ENCODE results near the gene LSM2.
"Not testable (repeated sequence)": the region's sequence is repeated elsewhere in the genome, so short reads cannot be mapped to it uniquely, and the experiment has no call there.

Gene LSM2

DNA sequence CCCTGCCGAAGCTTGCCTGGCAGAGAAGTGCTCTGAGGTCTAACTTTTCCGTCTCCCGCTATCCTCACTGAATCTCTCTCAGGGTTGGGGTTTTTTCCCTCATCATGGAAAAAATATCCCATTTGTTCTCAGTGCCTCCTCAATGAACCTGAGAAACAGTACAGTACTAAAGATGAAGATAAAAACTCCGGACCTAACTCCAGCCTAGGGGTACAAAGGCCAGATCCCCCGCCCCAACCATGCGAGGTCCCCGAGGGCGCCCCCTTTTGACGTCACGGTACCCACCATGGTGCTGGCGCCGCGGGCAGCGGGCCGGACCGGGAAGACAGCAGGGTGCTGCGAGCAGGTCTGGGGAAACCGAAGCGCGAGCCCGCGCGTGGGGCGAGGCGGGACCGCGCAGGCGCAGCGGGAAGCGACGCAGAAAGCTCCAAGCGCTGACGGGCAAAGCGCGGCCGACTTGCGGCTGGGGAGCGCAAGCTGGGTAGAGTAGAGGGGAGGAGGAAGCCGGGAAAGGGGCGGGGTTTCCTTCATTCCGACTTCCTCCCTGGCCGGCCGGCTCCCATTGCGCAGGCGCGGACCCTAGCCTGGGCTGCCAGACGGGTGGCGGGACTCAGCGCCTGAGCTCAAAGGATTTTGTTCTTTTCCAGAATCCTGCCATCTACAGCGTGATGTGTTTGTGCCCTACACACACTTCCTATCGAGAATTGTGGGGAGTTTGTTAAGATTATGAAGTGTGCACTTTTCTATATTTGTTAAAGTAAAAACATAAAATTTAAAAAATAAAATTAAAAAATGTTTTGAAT is at the start of gene LSM2:
Gene LSM2 (minus strand): TSS at position 497 of the 803 bp plus-strand sequence. CDS start 209 bp downstream, at position 288.
- DNase-seq (ENCODE audit: low spot score), result peak; percentile 98

DNA sequence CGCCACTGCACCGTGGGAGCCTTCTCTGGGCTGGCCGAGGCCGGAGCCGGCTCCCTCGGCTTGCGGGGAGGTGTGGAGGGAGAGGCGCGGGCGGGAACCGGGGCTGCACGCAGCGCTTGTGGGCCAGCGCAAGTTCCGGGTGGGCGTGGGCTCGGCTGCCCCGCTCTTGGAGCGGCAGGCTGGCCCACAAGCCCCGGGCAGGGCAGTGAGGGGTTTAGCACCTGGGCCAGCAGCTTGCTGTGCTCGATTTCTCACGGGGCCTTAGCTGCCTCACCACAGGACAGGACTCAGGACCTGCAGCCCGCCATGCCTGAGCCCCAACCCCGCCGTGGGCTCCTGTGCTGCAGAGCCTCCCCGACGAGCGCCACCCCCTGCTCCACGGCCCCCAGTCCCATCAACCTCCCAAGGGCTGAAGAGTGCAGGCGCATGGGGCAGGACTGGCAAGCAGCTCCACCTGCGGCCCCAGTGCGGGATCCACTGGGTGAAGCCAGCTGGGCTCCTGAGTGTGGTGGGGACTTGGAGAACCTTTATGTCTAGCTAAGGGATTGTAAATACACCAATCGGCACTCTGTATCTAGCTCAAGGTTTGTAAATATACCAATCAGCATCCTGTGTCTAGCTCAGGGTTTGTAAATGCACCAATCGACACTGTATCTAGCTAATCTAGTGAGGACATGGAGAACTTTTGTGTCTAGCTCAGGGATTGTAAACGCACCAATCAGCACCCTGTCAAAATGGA is 45.4 kb upstream of the LSM2 start:
- DNase-seq (ENCODE audit: low spot score), result not testable (repeated sequence)

DNA sequence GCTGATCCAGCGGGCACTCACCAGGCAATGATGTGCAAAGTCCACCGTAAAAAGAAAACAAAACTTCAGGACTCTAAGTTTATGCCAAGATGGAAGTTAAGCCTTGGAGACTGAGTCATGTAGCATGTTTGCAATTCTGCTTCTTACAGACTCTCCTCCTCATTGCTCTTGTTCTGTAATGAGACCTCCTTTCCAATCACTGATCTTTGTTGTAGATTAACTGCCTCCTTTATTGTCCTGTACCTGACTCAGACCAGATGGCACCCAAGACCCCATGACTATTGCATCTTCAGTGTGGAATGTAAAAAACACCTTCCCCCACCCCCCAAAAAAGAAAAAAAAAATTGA is 44.7 kb upstream of the LSM2 start:
- no peak for DNase-seq (ENCODE audit: low spot score)

DNA sequence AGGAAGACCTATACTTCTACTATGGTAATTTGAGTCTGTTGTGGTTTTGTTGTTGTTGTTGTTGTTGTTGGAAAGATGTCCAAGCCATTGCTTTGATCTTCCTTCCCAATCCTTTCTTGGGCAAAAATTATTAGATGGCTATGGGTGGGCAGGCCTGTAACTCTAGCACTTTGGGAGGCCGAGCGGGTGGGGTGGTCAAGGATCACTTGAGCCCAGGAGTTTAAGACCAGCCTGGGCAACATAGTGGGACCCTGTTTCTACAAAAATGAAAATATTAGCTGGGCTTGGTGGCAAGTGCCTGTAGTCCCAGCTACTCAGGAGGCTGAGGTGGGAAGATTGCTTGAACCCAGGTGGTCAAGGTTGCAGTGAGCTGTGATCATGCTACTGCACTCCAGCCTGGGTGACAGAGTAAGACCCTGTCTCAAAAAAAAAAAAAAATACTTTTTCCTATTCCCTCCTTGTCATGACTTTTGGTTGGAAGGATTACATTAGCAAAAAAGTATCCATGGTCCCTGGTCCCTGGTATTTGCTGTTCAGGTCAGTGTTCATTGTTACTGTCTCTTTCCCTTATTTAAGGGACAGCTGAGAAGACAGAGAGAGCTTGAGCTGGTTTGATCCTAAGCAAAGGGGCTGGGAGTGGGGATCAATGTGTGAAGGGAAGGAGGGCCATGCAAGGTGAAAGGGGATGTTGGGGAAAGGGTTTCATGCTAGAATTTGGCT is 44.2 kb upstream of the LSM2 start:
- no peak for DNase-seq (ENCODE audit: low spot score)

DNA sequence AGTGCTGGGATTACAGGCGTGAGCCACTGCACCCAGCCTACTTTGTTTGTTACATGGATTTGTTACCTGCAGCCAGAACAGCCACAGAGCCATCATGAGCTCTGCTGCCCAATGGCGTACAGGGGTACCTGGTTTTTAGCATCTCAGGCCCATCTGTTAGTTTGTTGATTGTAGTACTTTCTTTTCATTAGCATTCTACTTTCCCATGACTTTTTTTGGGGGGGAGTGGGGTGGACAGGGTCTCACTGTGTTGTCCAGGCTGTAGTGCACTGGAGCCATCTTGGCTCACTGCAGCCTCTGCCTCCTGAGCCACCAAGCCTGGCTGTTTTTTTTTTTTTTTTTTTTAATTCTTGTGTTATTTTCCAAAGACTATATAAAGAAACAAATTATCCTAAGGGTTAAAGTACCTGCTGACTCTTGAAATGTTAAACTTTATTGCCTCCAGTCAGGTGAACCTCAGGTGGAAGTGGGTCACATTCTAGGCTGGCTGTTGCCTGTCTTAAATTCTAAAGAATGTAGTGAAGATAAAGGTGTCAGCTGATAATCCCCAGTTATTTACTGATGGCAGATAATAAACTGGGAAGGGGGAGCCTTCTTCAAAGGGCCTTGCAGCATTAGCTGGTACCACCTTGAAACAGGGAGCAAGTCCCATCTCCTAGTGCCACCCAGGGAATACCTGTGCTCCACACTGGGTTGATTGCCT is 40.7 kb upstream of the LSM2 start:
- no peak for DNase-seq (ENCODE audit: low spot score)

DNA sequence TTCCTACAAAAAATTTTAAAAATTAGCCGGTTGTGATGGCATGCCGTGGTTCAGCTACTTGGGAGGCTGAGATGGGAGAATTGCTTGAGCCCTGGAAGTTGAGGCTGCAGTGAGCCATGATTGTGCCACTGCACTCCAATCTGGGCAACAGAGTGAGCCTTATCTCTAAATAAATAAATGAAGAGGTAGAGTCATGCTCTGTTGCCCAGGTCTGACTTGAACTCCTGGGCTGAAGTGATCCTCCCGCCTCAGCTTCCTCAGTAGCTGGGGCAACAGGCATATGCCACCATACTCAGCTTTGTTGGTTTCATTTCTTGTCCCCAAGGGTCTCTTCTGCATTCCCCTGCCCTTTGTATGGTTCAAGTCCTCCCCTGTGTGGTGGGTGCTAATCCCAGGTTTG is 37.7 kb upstream of the LSM2 start:
- DNase-seq (ENCODE audit: low spot score), result no peak

DNA sequence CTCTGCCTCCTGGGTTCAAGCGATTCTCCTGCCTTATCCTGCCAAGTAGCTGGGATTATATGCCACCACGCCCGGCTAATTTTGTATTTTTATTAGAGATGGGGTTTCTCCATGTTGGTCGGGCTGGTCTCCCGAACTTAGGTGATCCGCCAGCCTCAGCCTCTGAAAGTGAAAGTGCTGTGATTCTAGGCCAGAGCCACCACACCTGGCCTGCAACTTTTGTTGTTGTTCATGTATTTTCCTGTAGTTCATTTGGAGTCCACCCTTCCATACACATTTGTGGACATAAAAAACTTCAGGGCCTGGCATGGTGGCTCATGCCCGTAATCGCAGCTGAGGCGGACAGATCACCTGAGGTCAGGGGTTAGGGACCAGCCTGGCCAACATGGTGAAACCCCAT is 35.3 kb upstream of the LSM2 start:
- no peak for DNase-seq (ENCODE audit: low spot score)

DNA sequence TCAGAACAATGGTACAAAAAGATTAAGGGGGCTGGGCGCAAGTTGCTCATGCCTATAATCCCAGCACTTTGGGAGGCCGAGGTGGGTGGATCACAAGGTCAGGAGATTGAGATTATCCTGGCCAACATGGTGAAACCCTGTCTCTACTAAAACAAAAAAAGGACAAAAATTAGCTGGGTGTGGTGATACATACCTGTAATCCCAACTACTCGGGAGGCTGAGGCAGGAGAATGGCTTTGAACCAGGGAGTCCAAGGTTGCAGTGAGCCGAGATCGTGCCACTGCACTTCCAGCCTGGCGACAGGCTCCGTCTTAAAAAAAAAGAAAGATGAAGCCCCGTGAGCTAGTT is 33.0 kb upstream of the LSM2 start:
- DNase-seq (ENCODE audit: low spot score), result not testable (repeated sequence)

DNA sequence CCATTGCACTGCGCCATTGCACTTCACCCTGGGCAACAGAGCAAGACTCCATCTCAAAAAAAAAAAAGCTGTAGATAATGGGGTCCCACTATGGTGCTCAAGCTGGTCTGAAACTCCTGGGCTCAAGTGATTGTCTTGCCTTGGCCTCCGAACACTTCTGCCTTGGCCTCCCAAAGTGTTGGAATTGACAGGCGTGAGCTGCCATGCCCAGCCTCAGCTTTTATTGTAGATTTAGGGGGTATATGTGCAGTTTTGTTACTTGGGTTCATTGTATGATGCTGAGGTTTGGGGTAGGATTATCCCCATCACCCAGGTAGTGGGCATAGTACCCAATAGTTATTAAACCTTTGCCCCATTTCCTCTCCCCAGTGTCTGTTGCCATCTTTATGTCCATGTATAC is 32.2 kb upstream of the LSM2 start:
- no peak for DNase-seq (ENCODE audit: low spot score)

DNA sequence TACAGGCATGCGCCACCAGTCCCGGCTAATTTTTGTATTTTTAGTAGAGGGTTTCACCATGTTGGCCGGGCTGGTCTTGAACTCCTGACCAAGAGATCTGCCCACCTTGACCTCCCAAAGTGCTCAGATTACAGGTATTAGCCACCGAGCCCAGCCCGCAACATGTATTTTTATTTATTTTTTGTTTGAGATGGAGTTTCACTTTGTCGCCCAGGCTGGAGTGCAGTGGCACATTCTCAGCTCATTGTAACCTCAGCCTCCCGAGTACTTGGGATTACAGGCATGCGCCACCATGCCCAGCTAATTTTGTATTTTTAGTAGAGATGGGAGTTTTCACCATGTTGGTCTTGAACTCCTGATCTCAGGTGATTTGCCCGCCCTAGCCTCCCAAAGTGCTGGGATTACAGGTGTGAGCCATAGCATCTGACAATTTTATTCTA is 31.4 kb upstream of the LSM2 start:
- DNase-seq (ENCODE audit: low spot score), result not testable (repeated sequence)

DNA sequence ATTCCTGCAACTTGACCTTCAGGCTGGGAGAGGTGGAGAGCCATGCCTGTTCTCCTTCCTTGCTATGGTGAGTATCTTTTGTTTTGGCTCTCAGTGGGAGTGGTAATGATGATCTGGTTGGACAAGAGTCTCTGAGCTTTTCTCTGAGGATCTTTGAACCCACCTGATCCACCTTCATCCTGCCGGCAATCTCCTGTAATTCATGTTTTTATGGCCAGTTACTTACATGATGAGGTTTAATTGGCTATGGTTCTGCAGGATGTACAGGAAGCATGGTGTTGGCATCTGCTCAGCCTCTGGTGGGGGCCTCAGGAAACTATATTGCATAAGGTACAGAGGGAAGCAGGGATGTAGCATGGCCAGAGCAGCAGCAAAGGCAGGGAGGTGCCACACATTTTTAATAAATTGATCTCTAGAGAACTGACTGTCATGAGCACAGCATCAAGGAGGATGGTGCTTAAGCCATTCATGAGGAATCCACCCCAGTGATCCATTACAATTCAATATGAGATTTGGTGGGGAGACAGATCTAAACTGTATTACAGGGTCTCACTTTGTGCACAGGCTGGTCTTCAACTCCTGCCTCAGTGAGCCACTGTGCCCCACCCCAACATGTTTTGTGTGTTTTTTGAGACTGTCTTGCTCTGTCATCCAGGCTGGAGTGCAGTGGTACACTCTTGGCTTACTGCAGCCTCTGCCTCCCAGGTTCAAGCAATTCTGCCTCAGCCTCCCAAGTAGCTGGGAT is 30.8 kb upstream of the LSM2 start:
- DNase-seq (ENCODE audit: low spot score), result no peak

DNA sequence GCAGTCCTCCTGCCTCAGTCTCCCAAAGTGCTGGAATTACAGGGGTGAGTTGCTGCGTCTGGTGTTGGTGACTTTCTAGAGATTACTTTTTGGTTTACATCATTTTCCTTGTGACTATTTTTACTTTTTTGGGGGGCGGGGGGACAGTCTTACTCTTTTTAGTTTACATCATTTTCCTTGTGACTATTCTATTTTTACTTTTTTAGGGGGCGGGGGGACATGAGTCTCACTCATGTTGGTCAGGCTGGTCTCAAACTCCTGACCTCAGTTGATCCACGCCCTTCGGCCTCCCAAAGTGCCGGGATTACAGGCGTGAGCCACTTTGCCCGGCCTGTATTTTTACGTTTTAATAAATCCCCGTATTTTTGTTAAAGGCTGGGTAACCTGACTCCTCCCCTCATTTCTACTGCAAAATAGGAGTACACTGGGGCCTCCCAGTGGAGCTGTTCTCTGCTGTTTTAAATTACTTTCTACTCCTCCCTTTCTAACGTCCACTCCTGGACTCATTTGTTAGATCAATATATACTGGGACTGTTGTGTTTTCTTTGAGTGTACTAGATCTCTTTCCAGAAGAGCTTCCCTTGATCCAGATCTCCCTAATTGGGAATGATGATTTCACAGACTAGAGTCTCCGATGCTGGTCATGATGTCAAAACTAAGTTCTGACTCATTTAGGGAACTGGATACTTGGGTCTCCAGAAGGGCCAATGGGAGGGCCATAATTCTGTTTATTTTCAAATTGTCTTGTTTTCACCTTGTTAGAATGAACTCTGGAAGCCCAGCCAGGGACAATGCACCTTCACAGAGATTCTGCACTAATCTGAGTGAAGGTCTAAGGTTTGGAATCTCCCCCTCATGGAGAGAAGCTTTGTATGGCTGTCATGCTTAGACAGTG is 30.0 kb upstream of the LSM2 start:
- DNase-seq (ENCODE audit: low spot score), result no peak

DNA sequence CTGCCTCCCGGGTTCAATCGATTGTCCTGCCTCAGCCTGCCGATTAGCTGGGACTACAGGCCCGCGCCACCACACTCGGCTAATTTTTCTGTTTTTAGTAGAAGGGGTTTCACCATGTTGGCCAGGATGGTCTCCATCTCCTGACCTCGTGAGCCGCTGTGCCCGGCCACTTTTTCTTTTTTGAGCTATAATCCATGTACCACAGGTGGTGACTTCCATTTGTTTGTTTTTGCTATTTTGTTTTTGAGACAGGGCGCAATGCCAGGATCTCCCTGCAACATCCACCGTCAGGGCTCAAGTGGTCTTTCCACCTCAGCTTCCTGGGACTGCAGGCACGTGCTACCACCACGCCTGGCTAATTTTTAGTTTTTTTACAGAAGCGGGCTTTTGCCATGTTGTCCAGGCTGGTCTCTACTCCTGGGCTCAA is 29.3 kb upstream of the LSM2 start:
- no peak for DNase-seq (ENCODE audit: low spot score)

DNA sequence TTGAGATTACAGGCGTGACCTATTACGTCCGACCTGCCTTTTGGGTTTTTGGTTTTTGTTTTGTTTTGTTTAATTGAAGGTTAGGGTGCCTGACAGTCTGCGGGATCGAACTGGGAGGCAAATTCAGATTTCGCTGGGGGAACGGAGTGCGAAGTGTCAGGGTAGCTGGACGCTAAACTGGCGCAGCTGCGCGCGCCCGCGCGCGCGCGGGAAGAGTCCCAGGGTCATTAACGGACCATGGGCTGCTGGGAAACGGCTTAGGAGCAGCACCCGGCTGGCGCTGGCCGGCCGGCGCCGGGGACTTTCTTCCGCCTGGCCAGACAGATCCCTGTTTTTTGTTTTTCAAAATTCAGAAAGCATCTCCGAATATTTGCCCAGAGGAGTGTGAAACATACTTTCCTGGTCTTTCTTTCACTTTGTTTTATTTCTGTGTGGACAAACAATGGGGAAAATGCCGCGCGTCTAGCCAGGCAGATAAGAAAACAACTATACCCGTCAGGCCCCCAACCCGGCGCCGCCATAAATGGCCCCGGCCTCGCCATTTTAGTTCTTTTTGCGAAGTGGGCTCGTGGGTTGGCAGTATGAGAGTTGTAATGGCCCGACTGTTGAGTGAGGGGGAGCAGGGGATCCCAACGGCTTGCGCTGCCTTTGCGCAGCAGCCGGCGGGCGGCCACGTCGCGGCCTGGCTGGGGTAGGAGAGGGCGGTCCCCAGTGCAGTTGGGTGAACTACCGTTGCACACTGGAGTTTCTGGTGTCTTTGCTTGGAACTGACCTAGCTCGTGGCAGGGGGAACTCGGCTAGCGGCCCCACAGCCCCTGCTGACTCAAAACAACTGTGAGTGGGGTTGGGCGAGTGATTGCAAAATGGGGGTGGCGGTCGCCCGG is 27.8 kb upstream of the LSM2 start:
- DNase-seq (ENCODE audit: low spot score), result peak; percentile 88

DNA sequence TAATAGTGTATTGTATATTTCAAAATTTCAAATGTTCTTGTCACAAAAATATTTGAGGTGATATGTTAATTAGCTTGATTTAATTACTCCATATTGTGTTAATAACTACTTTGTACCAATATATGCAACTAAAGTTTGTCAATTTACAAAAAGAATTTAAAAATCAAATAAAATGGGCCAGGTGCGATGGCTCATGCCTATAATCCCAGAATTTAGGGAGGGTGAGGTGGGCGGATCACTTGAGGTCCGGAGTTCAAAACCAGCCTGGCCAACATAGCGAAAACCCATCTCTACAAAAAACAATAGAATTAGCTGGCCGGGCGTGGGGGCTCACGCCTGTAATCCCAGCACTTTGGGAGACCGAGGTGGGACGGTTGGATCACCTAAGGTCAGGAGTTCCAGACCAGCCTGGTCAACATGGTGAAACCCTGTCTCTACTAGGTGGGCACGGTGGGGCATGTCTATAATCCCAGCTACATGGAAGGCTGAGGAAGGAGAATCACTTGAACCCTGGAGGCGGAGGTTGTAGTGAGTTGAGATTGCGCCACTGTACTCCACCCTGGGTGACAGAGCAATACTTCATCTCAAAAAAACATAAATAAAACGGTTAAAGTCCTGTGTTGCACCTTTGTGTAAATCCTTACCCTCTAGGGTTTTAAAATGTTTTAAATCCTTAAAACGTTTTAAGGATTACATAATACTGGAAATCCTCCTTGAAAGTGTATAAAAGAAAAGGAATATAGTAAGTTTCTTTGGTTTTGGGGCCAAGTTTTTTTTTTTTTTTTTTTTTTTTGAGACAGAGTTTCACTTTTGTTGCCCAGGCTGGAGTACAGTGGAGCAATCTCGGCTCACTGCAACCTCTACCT is 24.8 kb upstream of the LSM2 start:
- DNase-seq (ENCODE audit: low spot score), result no peak

DNA sequence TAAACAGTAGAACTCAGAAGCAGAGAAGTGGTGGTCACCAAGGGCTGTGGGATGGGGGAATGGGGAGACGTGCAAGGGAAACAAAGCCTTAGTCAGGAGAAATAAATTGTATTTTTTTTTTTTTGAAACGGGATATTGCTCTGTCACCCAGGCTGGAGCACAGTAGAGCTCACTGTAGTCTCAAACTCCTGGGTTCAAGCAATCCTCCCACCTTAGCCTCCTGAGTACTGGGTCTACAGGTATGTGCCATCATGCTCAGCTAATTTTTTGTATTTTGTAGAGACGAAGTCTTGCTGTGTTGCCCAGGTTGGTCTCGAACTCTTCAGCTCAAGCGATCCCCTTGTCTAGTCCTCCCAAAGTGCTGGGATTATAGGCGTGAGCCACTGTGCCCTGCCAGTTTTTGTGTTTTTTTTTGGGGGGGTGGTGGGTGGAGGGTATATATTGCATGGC is 24.1 kb upstream of the LSM2 start:
- no peak for DNase-seq (ENCODE audit: low spot score)

DNA sequence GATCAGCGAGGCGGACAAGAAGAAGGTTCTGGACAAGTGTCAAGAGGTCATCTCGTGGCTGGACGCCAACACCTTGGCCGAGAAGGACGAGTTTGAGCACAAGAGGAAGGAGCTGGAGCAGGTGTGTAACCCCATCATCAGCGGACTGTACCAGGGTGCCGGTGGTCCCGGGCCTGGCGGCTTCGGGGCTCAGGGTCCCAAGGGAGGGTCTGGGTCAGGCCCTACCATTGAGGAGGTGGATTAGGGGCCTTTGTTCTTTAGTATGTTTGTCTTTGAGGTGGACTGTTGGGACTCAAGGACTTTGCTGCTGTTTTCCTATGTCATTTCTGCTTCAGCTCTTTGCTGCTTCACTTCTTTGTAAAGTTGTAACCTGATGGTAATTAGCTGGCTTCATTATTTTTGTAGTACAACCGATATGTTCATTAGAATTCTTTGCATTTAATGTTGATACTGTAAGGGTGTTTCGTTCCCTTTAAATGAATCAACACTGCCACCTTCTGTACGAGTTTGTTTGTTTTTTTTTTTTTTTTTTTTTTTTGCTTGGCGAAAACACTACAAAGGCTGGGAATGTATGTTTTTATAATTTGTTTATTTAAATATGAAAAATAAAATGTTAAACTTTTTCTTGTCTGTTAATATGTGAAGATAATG is 23.0 kb upstream of the LSM2 start:
- no peak for DNase-seq (ENCODE audit: low spot score)
